IMR-90 (cell line): Measurements from ENCODE around the gene ACSF2. TPM values are rescaled to one million over a fixed set of nuclear protein-coding genes. Genes with fewer than 3 reads are reported as not detected.

Experiments used
- ATAC-seq: fragments of 200-7000 bp; cut with Tn5 transposase; 2 replicates; pipeline ENCODE4 v1.9.1; 2020; ENCODE audit warnings: low read depth, mild to moderate bottlenecking, moderate library complexity
- BruUV-seq: library from RNA; stranded (reverse); fragments of 400-500 nt; replicated peaks from 2 replicates; lab custom pipeline; 2021; lab: Mats Ljungman, UMichigan
- CTCF ChIA-PET: fragments of 300-600 bp; formaldehyde crosslinking; extraction: SDS; loops from one replicate; lab custom pipeline; 2021; ENCODE audit warnings: antibody characterized with exemption; lab: Yijun Ruan, JAX
- POLR2A ChIA-PET: fragments of 300-600 bp; sonication (Branson Sonifier 250); formaldehyde crosslinking; loops from one replicate; lab custom pipeline; 2022; ENCODE audit warnings: antibody characterized with exemption; ENCODE audit not compliant: unreplicated experiment; lab: Charles Lee
- DNase-seq: peaks from one replicate; pipeline ENCODE4 v3.0.0; 2013
- H2AFZ ChIP-seq: replicated peaks from 2 replicates; pipeline ENCODE3; 2013; ENCODE audit warnings: low read length, mild to moderate bottlenecking; ENCODE audit not compliant: poor library complexity
- H2AK5ac ChIP-seq: 2 replicates; pipeline ENCODE4 v1.6.1; 2013; ENCODE audit warnings: low read depth, low read length, inconsistent platforms
- H2AK9ac ChIP-seq: replicated peaks from 2 replicates; pipeline ENCODE3; 2013; ENCODE audit warnings: mild to moderate bottlenecking, low read depth, low read length, moderate library complexity; ENCODE audit not compliant: poor library complexity
- H2BK120ac ChIP-seq: 2 replicates; pipeline ENCODE4 v1.6.1; 2013; ENCODE audit warnings: low read depth, low read length, inconsistent platforms
- H2BK15ac ChIP-seq: 3 replicates; pipeline ENCODE4 v1.6.1; 2013; ENCODE audit warnings: low read depth, low read length, inconsistent platforms
- H2BK20ac ChIP-seq: 2 replicates; pipeline ENCODE4 v1.6.1; 2013; ENCODE audit warnings: low read depth, mild to moderate bottlenecking, inconsistent platforms, low read length, moderate library complexity
- H2BK5ac ChIP-seq: 2 replicates; pipeline ENCODE4 v1.6.1; 2013; ENCODE audit warnings: mild to moderate bottlenecking, low read depth, low read length, inconsistent platforms; ENCODE audit not compliant: poor library complexity, severe bottlenecking
- H3K14ac ChIP-seq: replicated peaks from 2 replicates; pipeline ENCODE4 v1.6.1; 2013; ENCODE audit warnings: low read depth, low read length, inconsistent platforms
- H3K18ac ChIP-seq: 2 replicates; pipeline ENCODE4 v1.6.1; 2013; ENCODE audit warnings: low read depth, low read length, control low read depth
- H3K23ac ChIP-seq: 2 replicates; pipeline ENCODE4 v1.6.1; 2013; ENCODE audit warnings: low read depth, low read length, inconsistent platforms
- H3K27ac ChIP-seq: 2 replicates; pipeline ENCODE4 v1.5.1; 2013; ENCODE audit warnings: mild to moderate bottlenecking, control low read depth, low read length; ENCODE audit not compliant: insufficient read depth
- H3K27me3 ChIP-seq: 2 replicates; pipeline ENCODE4 v1.6.1; 2013; ENCODE audit warnings: low read length; ENCODE audit not compliant: control insufficient read depth, insufficient read depth
- H3K36me3 ChIP-seq: 2 replicates; pipeline ENCODE4 v1.6.1; 2013; ENCODE audit warnings: low read length, mixed read lengths; ENCODE audit not compliant: control insufficient read depth, insufficient read depth
- H3K4ac ChIP-seq: 2 replicates; pipeline ENCODE4 v1.6.1; 2013; ENCODE audit warnings: low read depth, low read length, inconsistent platforms
- H3K4me1 ChIP-seq: 2 replicates; pipeline ENCODE4 v1.6.1; 2013; ENCODE audit warnings: low read length, mixed read lengths; ENCODE audit not compliant: control insufficient read depth, insufficient read depth
- H3K4me2 ChIP-seq: 2 replicates; pipeline ENCODE4 v1.6.1; 2013; ENCODE audit warnings: low read depth, mild to moderate bottlenecking, control low read depth, low read length, moderate library complexity
- H3K4me3 ChIP-seq: 2 replicates; pipeline ENCODE4 v1.5.1; 2013; ENCODE audit warnings: low read depth, mild to moderate bottlenecking, control low read depth, low read length, moderate library complexity; ENCODE audit not compliant: insufficient read depth
- H3K56ac ChIP-seq: 2 replicates; pipeline ENCODE4 v1.6.1; 2013; ENCODE audit warnings: low read length, inconsistent platforms; ENCODE audit not compliant: insufficient read depth; ENCODE audit errors: extremely low read depth
- H3K79me1 ChIP-seq, 2 experiments: 2 replicates each; pipeline ENCODE4 v1.6.1; 2013; ENCODE audit warnings: low read length in 2 of 2, inconsistent platforms in 1 of 2, low read depth in 1 of 2
- H3K9ac ChIP-seq: 2 replicates; pipeline ENCODE4 v1.6.1; 2013; ENCODE audit warnings: low read depth, low read length, control low read depth
- H3K9me1 ChIP-seq: 2 replicates; pipeline ENCODE4 v1.6.1; 2013; ENCODE audit warnings: low read length, inconsistent platforms; ENCODE audit not compliant: insufficient read depth
- H3K9me3 ChIP-seq: 2 replicates; pipeline ENCODE4 v1.6.1; 2013; ENCODE audit warnings: low read length; ENCODE audit not compliant: control insufficient read depth, insufficient read depth
- H4K20me1 ChIP-seq: 2 replicates; pipeline ENCODE4 v1.6.1; 2013; ENCODE audit warnings: low read length, inconsistent platforms; ENCODE audit not compliant: insufficient read depth
- H4K5ac ChIP-seq: 2 replicates; pipeline ENCODE4 v1.6.1; 2013; ENCODE audit warnings: mild to moderate bottlenecking, low read depth, low read length, control low read depth
- H4K8ac ChIP-seq, 2 experiments: 2 replicates each; pipeline ENCODE4 v1.6.1; 2013; ENCODE audit warnings: low read depth in 2 of 2, low read length in 2 of 2, control low read depth in 1 of 2, inconsistent platforms in 1 of 2
- H4K91ac ChIP-seq: 2 replicates; pipeline ENCODE4 v1.6.1; 2013; ENCODE audit warnings: low read depth, low read length, inconsistent platforms; ENCODE audit not compliant: insufficient read depth
- BHLHE40 ChIP-seq: fragments of 150-350 bp; IDR thresholded peaks from 2 replicates; pipeline ENCODE4 v1.6.1; 2016; ENCODE audit warnings: mild to moderate bottlenecking, low read depth, low read length
- CEBPB ChIP-seq: IDR thresholded peaks from 2 replicates; pipeline ENCODE4 v1.6.1; 2012; ENCODE audit warnings: low read depth, low read length, improper control_type of control experiment
- CHD1 ChIP-seq: IDR thresholded peaks from 2 replicates; pipeline ENCODE4 v1.6.1; 2012; ENCODE audit warnings: low read depth, low read length, improper control_type of control experiment
- FOS ChIP-seq: fragments of 150-350 bp; IDR thresholded peaks from 2 replicates; pipeline ENCODE4 v1.6.1; 2016; ENCODE audit warnings: low read depth, low read length
- MAFK ChIP-seq: IDR thresholded peaks from 2 replicates; pipeline ENCODE4 v1.6.1; 2012; ENCODE audit warnings: low read depth, low read length, improper control_type of control experiment
- MAZ ChIP-seq: IDR thresholded peaks from 2 replicates; pipeline ENCODE4 v1.6.1; 2012; ENCODE audit warnings: low read depth, mild to moderate bottlenecking, low read length, improper control_type of control experiment, moderate library complexity, borderline replicate concordance
- MXI1 ChIP-seq: IDR thresholded peaks from 2 replicates; pipeline ENCODE4 v1.6.1; 2012; ENCODE audit warnings: low read depth, mild to moderate bottlenecking, low read length, moderate library complexity, borderline replicate concordance
- NFE2L2 ChIP-seq: fragments of 150-350 bp; IDR thresholded peaks from 2 replicates; pipeline ENCODE4 v1.6.1; 2016; ENCODE audit warnings: low read depth, mild to moderate bottlenecking, low read length
- POLR2A ChIP-seq: IDR thresholded peaks from 2 replicates; pipeline ENCODE4 v1.6.1; 2012; ENCODE audit warnings: mild to moderate bottlenecking, low read depth, low read length
- RAD21 ChIP-seq: IDR thresholded peaks from 2 replicates; pipeline ENCODE4 v1.6.1; 2012; ENCODE audit warnings: low read length, improper control_type of control experiment
- RCOR1 ChIP-seq: IDR thresholded peaks from 2 replicates; pipeline ENCODE4 v1.6.1; 2012; ENCODE audit warnings: mild to moderate bottlenecking, low read length, improper control_type of control experiment; ENCODE audit not compliant: insufficient replicate concordance
- RFX5 ChIP-seq: IDR thresholded peaks from 2 replicates; pipeline ENCODE4 v1.8.0; 2012; ENCODE audit warnings: low read depth, mild to moderate bottlenecking, low read length, moderate library complexity
- SMC3 ChIP-seq: fragments of 150-350 bp; IDR thresholded peaks from 2 replicates; pipeline ENCODE4 v1.6.1; 2016; ENCODE audit warnings: low read depth, mild to moderate bottlenecking, antibody characterized with exemption, low read length, moderate library complexity
- WGBS, 2 experiments: methylation state at CpG; one replicate each; pipeline versions ENCODE4 v1.1.5 to v1.1.7; 2013; ENCODE audit warnings: missing lambda C conversion rate in 2 of 2; ENCODE audit not compliant: insufficient read length in 1 of 2; ENCODE audit errors: extremely low coverage in 2 of 2; 5-methylcytosine and 5-hydroxymethylcytosine counted together
- dilution Hi-C: fragments of 300-500 bp; cut with HindIII; formaldehyde crosslinking; loops from one replicate; pipeline ENCODE4 v1.14.3; 2018; ENCODE audit warnings: low sequenced_read_pairs; ENCODE audit not compliant: unreplicated experiment
- in situ Hi-C: fragments of 300-500 bp; cut with MboI; formaldehyde crosslinking; loops from 3 replicates; pipeline ENCODE4 v1.14.3; 2019; ENCODE audit warnings: low sequenced_read_pairs, inconsistent platforms, mixed read lengths
- intact Hi-C: fragments of 100-400 bp; cut with micrococcal nuclease; formaldehyde crosslinking; loops from 2 replicates; pipeline ENCODE4 v1.10.0; 2022
- polyA plus RNA-seq, 3 experiments: library from polyadenylated mRNA; depleted of rRNA; stranded (reverse); fragments of >200 nt; gene quantifications; 2 replicates each; pipeline ENCODE4 v1.2.3, GENCODE V29; 2012; ENCODE audit warnings: low replicate concordance in 1 of 3
- total RNA-seq: library from RNA; depleted of rRNA; stranded (reverse); fragments of >200 nt; gene quantifications from 2 replicates; pipeline ENCODE4 v1.2.3, GENCODE V29; 2012
- TF ChIP-seq, protein P1 (sequence below): fragments of 150-350 bp; IDR thresholded peaks from 2 replicates; pipeline ENCODE4 v1.6.1; 2017; ENCODE audit warnings: mild to moderate bottlenecking, antibody characterized with exemption, low read length, low read depth
- TF ChIP-seq, protein P2 (sequence below): conservative IDR thresholded peaks from 2 replicates; pipeline ENCODE4 v1.5.1; 2012; ENCODE audit warnings: mild to moderate bottlenecking, low read depth, low read length, improper control_type of control experiment

Gene ACSF2
- total and polyA plus RNA-seq, 2 of the 4 experiments (the other 2 are of a cell fraction), result 18.5 to 27.2 TPM

DNA sequence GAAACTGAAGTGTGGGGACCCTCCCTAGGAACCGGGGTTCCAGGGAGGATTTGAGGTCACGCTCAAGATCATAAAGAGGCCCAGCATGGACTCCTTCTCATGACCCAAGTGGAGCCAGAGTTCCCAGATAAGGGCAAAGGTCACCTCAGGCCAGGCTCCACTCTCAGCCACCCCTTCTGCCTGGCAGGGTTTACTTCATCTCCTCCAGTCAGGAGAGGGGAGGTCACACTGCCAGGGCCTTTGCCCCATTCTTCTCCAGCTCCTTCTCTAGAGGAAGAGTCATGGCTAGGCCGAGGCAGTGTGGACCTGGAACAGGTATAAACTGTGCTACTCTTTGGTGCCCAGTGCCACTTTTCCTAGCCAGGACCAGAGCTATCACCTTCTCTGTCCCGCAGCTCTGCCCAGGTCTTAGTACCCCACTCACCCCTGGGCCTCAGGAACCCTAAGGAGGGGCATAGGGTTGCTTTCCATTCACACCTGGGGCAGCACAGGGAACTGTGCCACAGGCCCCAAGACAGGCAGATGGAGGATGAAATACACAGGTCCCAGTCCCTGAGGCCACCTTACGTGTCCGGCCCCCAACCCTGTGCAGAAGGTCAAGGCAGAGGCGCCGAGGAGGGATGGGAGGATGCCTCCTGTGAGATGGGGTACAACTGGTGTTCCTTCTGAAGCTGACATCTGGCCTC is 879 bp upstream of the ACSF2 start:
- no peak for DNase-seq
- WGBS, 2 experiments, result no CpG with 5 or more reads among the region's 8 CpGs
- no peaks in the 10 kb centered on the region for H4K20me1 ChIP-seq
- no peak for ATAC-seq
- in situ Hi-C loops, result no loop called here
- peak overlapping the region; percentile 78 for H3K27ac ChIP-seq
- H3K18ac ChIP-seq, result peak overlapping the region; percentile 6; the same call in 1 of the 2 replicates
- peak overlapping the region; percentile 24 for H2BK15ac ChIP-seq
- H3K4me2 ChIP-seq, result peak overlapping the region; percentile 65
- H2BK20ac ChIP-seq, result peak overlapping the region; percentile 44; the same call in 1 of the 2 replicates
- peak overlapping the region; percentile 61 for H4K5ac ChIP-seq
- H3K79me1 ChIP-seq, result peaks cover 11 to 54% of the 10 kb centered on the region in 2 experiments; a peak in 3 of 4 replicates
- TF ChIP-seq RAD21 (no peak), POLR2A (no peak), CEBPB (no peak), RCOR1 (no peak), RFX5 (no peak), MAFK (no peak), FOS (no peak), BHLHE40 (no peak), CHD1 (no peak), SMC3 (no peak), NFE2L2 (no peak), MXI1 (no peak), MAZ (no peak)
- TF ChIP-seq, protein P1, sequence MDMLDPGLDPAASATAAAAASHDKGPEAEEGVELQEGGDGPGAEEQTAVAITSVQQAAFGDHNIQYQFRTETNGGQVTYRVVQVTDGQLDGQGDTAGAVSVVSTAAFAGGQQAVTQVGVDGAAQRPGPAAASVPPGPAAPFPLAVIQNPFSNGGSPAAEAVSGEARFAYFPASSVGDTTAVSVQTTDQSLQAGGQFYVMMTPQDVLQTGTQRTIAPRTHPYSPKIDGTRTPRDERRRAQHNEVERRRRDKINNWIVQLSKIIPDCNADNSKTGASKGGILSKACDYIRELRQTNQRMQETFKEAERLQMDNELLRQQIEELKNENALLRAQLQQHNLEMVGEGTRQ, result no peak
- TF ChIP-seq, protein P2, sequence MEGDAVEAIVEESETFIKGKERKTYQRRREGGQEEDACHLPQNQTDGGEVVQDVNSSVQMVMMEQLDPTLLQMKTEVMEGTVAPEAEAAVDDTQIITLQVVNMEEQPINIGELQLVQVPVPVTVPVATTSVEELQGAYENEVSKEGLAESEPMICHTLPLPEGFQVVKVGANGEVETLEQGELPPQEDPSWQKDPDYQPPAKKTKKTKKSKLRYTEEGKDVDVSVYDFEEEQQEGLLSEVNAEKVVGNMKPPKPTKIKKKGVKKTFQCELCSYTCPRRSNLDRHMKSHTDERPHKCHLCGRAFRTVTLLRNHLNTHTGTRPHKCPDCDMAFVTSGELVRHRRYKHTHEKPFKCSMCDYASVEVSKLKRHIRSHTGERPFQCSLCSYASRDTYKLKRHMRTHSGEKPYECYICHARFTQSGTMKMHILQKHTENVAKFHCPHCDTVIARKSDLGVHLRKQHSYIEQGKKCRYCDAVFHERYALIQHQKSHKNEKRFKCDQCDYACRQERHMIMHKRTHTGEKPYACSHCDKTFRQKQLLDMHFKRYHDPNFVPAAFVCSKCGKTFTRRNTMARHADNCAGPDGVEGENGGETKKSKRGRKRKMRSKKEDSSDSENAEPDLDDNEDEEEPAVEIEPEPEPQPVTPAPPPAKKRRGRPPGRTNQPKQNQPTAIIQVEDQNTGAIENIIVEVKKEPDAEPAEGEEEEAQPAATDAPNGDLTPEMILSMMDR, result no peak
- H3K9ac ChIP-seq, result peak overlapping the region; percentile 69; the same call in 1 of the 2 replicates
- no peaks in the 10 kb centered on the region for H3K9me3 ChIP-seq
- peak overlapping the region; percentile 56; the same call in 1 of the 2 replicates for H3K4me3 ChIP-seq
- H3K27me3 ChIP-seq, result no peaks in the 10 kb centered on the region
- intact Hi-C loops, result no loop called here
- peaks cover 27% of the 10 kb centered on the region for H3K4me1 ChIP-seq
- peak overlapping the region; percentile 92 for H2AFZ ChIP-seq
- H2AK5ac ChIP-seq, result peak overlapping the region; percentile 94
- CTCF ChIA-PET, result interaction anchor here (1.8 kb wide), 1 partner anchor 28 kb away, joined by 7 read pairs; the partner anchor contains the start of gene LRRC59
- no TSS peak for BruUV-seq
- H3K36me3 ChIP-seq, result peaks cover 3% of the 10 kb centered on the region; the same call in 1 of the 2 replicates
- peaks cover 17% of the 10 kb centered on the region for H3K9me1 ChIP-seq
- peak overlapping the region; percentile 93 to 95; a peak in 3 of 4 replicates for H4K8ac ChIP-seq
- peak overlapping the region; percentile 72; the same call in 1 of the 2 replicates for H3K23ac ChIP-seq
- POLR2A ChIA-PET, result interaction anchor here (1.8 kb wide), 1 partner anchor 12 kb away, joined by 7 read pairs; no protein-coding TSS in a partner anchor
- peak overlapping the region; percentile 66 for H2BK120ac ChIP-seq
- H3K56ac ChIP-seq, result no peak overlapping the region
- peak overlapping the region; percentile 83 for H4K91ac ChIP-seq
- peak overlapping the region; percentile 37 for H2AK9ac ChIP-seq
- dilution Hi-C loops, result no loop called here
- peak overlapping the region; percentile 92 for H3K4ac ChIP-seq
- H3K14ac ChIP-seq, result peak overlapping the region; percentile 83
- H2BK5ac ChIP-seq, result peak overlapping the region; percentile 60
